Measurements from ENCODE around the gene NAGPA.

- no peak for TF ChIP-seq CTCF (IDR thresholded peaks at IDR 0.05; ENCODE audit: insufficient read depth, low read depth, low read length)
- TF ChIP-seq EZH2 (IDR thresholded peaks at IDR 0.05; ENCODE audit: insufficient read depth, low read length) = no peak
Observed at GRCh38 chr16:5064915-5065314, 31.2 kb upstream of the NAGPA start.
